ENCODE data around the gene ATP8B4. TPM values are rescaled to one million over a fixed set of nuclear protein-coding genes. Genes with fewer than 3 reads are reported as not detected.

ATP8B4 gene
- polyA plus RNA-seq, 3 donors: 6.1 to 9.6 (median 6.8) TPM

DNA sequence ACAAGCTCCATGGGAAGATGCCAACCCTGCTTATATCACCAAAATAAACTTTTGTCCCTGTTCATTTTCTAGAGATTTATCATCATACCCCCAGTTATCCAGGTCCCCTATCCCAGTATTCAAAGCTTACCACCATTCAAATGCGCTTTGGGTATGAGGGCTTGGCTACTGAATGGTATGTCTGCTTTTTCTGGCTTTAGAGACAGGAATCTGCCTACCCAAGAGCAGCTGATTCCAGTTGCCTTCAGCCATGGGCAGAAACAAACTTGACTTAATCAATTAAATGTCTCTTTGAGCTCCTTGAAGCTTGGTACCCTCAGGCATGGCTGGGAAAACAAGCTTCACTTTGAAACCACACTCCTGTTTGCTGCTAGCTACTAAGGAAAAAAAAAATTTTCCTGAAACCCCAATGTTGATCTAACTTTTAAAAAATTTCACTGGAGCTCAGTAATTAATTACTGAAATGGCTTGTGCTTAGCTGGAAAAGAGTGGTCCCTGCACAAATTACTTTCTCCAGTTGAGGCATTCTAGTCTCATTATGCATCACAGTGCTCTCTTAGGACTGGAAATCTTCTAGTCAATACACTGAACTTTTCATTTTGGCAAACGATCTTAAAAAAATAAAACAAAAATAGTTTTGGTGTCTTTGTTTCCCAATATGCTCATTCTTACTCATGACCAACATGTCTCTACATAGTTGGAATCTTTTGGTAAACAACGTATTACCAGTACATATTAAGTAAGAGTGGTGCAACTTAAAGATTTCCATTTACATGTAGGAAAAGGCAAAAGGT lies 255.4 kb downstream of the ATP8B4 start:
- H3K4me3 Mint-ChIP-seq: no peak overlapping the region

GRCh38 chr15:49860101-49860500 lies 258.9 kb downstream of the ATP8B4 start:
- peaks cover 7 to 15% of the 10 kb centered on the region in 2 donors for H3K4me1 ChIP-seq (ENCODE audit: control insufficient read depth in 1 of 2, insufficient read depth in 2 of 2, low read length in 2 of 2)
- Mint-ChIP-seq H3K27ac (peak overlapping the region in 2 of 7 donors; percentile 45 to 50), H3K36me3 (peaks cover 35 to 61% of the 10 kb centered on the region in 2 donors), H3K4me1 (peaks cover 23% of the 10 kb centered on the region), H3K9me3 (no peaks in the 10 kb centered on the region), H3K27me3 (ENCODE audit: low read depth in 3 of 3) (no peaks in the 10 kb centered on the region), H3K4me3 (no peak overlapping the region)
- H3K4me2 ChIP-seq (replicated peaks; ENCODE audit: extremely low read depth, low read length, poor library complexity, severe bottlenecking): no peak overlapping the region
- no peaks in the 10 kb centered on the region for H3K79me2 ChIP-seq (ENCODE audit: insufficient read depth, low read length)
- TF ChIP-seq, protein P1, sequence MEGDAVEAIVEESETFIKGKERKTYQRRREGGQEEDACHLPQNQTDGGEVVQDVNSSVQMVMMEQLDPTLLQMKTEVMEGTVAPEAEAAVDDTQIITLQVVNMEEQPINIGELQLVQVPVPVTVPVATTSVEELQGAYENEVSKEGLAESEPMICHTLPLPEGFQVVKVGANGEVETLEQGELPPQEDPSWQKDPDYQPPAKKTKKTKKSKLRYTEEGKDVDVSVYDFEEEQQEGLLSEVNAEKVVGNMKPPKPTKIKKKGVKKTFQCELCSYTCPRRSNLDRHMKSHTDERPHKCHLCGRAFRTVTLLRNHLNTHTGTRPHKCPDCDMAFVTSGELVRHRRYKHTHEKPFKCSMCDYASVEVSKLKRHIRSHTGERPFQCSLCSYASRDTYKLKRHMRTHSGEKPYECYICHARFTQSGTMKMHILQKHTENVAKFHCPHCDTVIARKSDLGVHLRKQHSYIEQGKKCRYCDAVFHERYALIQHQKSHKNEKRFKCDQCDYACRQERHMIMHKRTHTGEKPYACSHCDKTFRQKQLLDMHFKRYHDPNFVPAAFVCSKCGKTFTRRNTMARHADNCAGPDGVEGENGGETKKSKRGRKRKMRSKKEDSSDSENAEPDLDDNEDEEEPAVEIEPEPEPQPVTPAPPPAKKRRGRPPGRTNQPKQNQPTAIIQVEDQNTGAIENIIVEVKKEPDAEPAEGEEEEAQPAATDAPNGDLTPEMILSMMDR (IDR thresholded peaks at IDR 0.05): no peak
- no peak for DNase-seq
- 100% methylated on average over 3 of the region's 8 CpGs for WGBS (ENCODE audit: insufficient coverage)
- no peak overlapping the region for H2AFZ ChIP-seq (ENCODE audit: insufficient read depth, low read depth, low read length, poor library complexity, severe bottlenecking)
- intact Hi-C loops (cut with micrococcal nuclease): no loop called here
- no peak overlapping the region for H3K4me3 ChIP-seq (replicated peaks in 1 of 3; ENCODE audit: low read depth in 2 of 3, low read length in 3 of 3)
- peaks cover 30 to 58% of the 10 kb centered on the region in 2 donors for H3K36me3 ChIP-seq (replicated peaks in 1 of 2; ENCODE audit: control insufficient read depth in 1 of 2, insufficient read depth in 2 of 2, low read length in 2 of 2)
- no peaks in the 10 kb centered on the region for H3K27me3 ChIP-seq (ENCODE audit: control insufficient read depth in 2 of 2, insufficient read depth in 2 of 2, low read length in 2 of 2)
- H3K9me3 ChIP-seq (replicated peaks in 1 of 2; ENCODE audit: control insufficient read depth in 1 of 2, insufficient read depth in 1 of 2, low read length in 2 of 2): no peaks in the 10 kb centered on the region
- no peak overlapping the region for H3K27ac ChIP-seq (ENCODE audit: low read depth in 1 of 2, low read length in 2 of 2)
- no peaks in the 10 kb centered on the region for H4K20me1 ChIP-seq (ENCODE audit: insufficient read depth, low read length)
- no peak overlapping the region for H3K9ac ChIP-seq (ENCODE audit: insufficient read depth, low read length, poor library complexity, severe bottlenecking)

More for the DNA sequence above, 255.4 kb downstream of the ATP8B4 start:
- Histone ChIP-seq H4K20me1 (ENCODE audit: insufficient read depth, low read length) (no peaks in the 10 kb centered on the region), H3K27ac (ENCODE audit: low read depth in 1 of 2, low read length in 2 of 2) (peak overlapping the region in 1 of 2 donors; percentile 6), H3K36me3 (replicated peaks in 1 of 2; ENCODE audit: control insufficient read depth in 1 of 2, insufficient read depth in 2 of 2, low read length in 2 of 2) (peaks cover 48 to 83% of the 10 kb centered on the region in 2 donors), H3K4me1 (ENCODE audit: control insufficient read depth in 1 of 2, insufficient read depth in 2 of 2, low read length in 2 of 2) (no peaks in the 10 kb centered on the region), H3K4me2 (replicated peaks; ENCODE audit: extremely low read depth, low read length, poor library complexity, severe bottlenecking) (no peak overlapping the region), H3K27me3 (ENCODE audit: control insufficient read depth in 2 of 2, insufficient read depth in 2 of 2, low read length in 2 of 2) (no peaks in the 10 kb centered on the region), H2AFZ (ENCODE audit: insufficient read depth, low read depth, low read length, poor library complexity, severe bottlenecking) (no peak overlapping the region), H3K4me3 (replicated peaks in 1 of 3; ENCODE audit: low read depth in 2 of 3, low read length in 3 of 3) (no peak overlapping the region), H3K9me3 (replicated peaks in 1 of 2; ENCODE audit: control insufficient read depth in 1 of 2, insufficient read depth in 1 of 2, low read length in 2 of 2) (no peaks in the 10 kb centered on the region), H3K9ac (ENCODE audit: insufficient read depth, low read length, poor library complexity, severe bottlenecking) (no peak overlapping the region), H3K79me2 (ENCODE audit: insufficient read depth, low read length) (no peaks in the 10 kb centered on the region)
- Mint-ChIP-seq H3K36me3 (peaks cover 56 to 77% of the 10 kb centered on the region in 2 donors), H3K9me3 (no peaks in the 10 kb centered on the region), H3K27ac (no peak overlapping the region), H3K4me1 (no peaks in the 10 kb centered on the region), H3K27me3 (ENCODE audit: low read depth in 3 of 3) (no peaks in the 10 kb centered on the region)
- WGBS (ENCODE audit: insufficient coverage): no CpG with 5 or more reads among the region's 3 CpGs
- TF ChIP-seq, protein P1 (IDR thresholded peaks at IDR 0.05): no peak
- intact Hi-C loops (cut with micrococcal nuclease): no loop called here
- DNase-seq: no peak

All from CD14-positive monocyte (primary cell).